ENCODE results near the gene TMEM134.

The TMEM134 gene

DNA sequence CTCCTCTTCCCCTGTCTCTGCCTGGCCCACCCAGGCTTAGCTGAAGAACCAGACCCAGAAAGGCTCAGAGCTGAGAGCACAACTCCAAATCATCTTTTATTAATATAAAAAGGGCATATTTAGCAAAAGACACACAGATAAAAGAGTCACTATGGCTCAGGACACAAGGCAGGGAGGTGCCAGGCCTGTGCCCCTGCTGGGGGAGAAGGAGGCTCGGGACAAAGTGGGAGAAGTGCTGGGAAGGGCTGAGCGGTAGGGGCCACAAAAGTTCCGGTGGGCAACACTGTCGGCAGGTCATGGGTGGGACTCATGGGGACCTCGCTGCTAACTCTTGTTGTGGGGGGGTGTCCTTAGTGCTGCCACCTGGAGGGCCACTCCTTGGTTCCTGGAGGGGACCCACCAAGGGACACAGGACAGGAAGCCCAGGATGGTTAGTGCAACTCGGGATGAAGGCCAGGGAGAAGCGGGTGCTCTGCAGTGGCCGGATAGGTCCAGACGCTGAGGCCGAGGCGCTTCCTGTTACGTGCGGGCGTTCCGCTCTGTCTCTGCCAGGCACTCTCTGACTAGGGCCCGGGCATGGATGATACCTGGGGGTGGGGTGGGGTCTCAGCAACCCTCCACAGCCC, 37.5 kb upstream of the TMEM134 start:
- Histone ChIP-seq H3K27ac (ENCODE audit: low read depth, low read length) (peak overlapping the region; percentile 41), H3K79me2 (ENCODE audit: control insufficient read depth, insufficient read depth, low read length, unreplicated experiment) (peaks cover 9% of the 10 kb centered on the region), H3K4me3 (ENCODE audit: low read depth, low read length) (peak overlapping the region; percentile 81; the same call in 1 of the 2 replicates), H3K4me1 (ENCODE audit: control insufficient read depth, insufficient read depth, low read length, unreplicated experiment) (peaks cover 25% of the 10 kb centered on the region), H3K36me3 (ENCODE audit: insufficient read depth, low read length) (no peaks in the 10 kb centered on the region), H2AFZ (ENCODE audit: low read length, unreplicated experiment) (no peak overlapping the region), H3K27me3 (ENCODE audit: insufficient read depth, low read length) (no peaks in the 10 kb centered on the region)

DNA sequence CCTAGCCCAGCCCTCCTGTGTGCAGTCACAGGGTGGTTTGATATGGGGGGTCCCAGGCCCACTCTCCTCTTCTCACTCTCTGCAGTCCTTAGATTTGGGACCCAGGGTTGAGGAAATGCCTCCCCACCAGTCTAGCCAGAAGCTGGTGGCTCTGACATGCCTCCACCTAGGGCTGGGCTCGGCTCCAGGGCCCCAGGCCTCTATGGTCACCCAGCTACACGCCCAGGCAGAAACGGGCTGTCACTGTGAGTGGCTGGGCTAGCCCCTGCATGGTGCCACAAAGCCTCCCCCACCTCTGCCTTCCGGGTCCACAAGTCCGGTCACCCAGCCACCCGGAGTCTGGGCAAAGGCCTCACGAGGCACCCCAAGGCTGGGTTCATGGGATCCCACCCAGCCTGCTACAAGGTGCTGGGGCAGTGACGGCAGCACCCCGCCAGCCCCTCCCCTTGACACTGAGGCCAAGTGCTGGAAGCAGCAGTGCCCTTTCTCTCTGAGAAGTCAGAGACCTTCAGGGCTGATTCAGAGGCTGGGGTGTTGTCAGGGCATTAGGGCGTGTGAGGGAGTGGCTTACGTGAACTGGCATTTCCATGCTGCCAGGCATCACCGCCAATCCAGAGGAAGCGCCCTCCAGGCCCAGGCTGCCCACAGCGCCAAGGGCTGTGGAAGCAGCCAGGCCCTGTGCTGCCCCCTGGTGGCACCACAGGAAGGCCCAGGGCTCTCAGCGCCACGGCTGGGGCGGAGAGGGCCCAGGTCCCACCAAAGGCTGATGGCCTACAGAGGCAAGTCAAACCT, 36.8 kb upstream of the TMEM134 start:
- peaks cover 9% of the 10 kb centered on the region for H3K79me2 ChIP-seq (ENCODE audit: control insufficient read depth, insufficient read depth, low read length, unreplicated experiment)
- H3K36me3 ChIP-seq (ENCODE audit: insufficient read depth, low read length): no peaks in the 10 kb centered on the region
- no peaks in the 10 kb centered on the region for H3K27me3 ChIP-seq (ENCODE audit: insufficient read depth, low read length)
- peak overlapping the region; percentile 81 for H3K27ac ChIP-seq (ENCODE audit: low read depth, low read length)
- H3K4me1 ChIP-seq (ENCODE audit: control insufficient read depth, insufficient read depth, low read length, unreplicated experiment): peaks cover 25% of the 10 kb centered on the region
- H2AFZ ChIP-seq (ENCODE audit: low read length, unreplicated experiment): no peak overlapping the region
- H3K4me3 ChIP-seq (ENCODE audit: low read depth, low read length): peak overlapping the region; percentile 98

DNA sequence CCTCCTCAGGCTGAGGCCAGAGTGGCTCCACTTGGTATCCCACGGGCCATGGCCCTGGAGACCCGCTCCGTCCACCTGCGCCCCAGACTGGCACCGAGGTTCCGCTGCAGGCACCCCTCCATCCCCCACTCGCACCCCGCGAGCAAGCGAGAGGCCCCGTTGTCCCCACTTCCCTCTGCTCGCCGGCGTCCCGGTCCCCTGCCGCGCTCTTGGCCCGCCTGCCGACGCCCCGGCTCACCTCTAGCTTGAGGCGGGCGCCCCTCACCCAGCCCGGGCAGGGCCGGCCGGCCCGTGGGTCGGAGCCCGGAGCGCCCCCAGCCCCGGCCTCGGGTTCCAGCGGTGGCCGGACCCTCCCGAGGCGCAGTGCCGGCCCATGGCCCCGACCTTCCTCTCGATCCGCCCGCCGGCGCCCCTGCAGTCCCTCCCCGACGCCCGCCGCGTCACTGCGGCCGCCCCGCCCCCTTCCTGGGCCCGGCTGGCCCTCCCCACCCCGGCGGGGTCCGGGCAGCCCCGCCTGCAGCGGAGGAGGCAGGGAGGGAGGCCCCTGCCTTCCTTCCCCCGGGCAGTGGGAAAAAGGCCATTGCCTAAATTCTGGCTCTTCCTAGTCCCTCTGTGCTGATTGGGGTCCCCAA, 36.0 kb upstream of the TMEM134 start, which contains the start of gene PITPNM1:
Gene PITPNM1, minus strand, starts transcription at position 414 of the 632 bp plus-strand sequence. CDS start 1,183 bp downstream, outside the sequence.
- H3K4me3 ChIP-seq (ENCODE audit: low read depth, low read length): peak within 1 kb of the TSS; percentile 98
- H3K36me3 ChIP-seq (ENCODE audit: insufficient read depth, low read length): no peaks in the 10 kb centered on the region
- H3K4me1 ChIP-seq (ENCODE audit: control insufficient read depth, insufficient read depth, low read length, unreplicated experiment): peaks cover 25% of the 10 kb centered on the region
- peak within 1 kb of the TSS; percentile 65 for H2AFZ ChIP-seq (ENCODE audit: low read length, unreplicated experiment)
- H3K27ac ChIP-seq (ENCODE audit: low read depth, low read length): peak within 1 kb of the TSS; percentile 81
- peaks cover 9% of the 10 kb centered on the region for H3K79me2 ChIP-seq (ENCODE audit: control insufficient read depth, insufficient read depth, low read length, unreplicated experiment)
- no peaks in the 10 kb centered on the region for H3K27me3 ChIP-seq (ENCODE audit: insufficient read depth, low read length)

DNA sequence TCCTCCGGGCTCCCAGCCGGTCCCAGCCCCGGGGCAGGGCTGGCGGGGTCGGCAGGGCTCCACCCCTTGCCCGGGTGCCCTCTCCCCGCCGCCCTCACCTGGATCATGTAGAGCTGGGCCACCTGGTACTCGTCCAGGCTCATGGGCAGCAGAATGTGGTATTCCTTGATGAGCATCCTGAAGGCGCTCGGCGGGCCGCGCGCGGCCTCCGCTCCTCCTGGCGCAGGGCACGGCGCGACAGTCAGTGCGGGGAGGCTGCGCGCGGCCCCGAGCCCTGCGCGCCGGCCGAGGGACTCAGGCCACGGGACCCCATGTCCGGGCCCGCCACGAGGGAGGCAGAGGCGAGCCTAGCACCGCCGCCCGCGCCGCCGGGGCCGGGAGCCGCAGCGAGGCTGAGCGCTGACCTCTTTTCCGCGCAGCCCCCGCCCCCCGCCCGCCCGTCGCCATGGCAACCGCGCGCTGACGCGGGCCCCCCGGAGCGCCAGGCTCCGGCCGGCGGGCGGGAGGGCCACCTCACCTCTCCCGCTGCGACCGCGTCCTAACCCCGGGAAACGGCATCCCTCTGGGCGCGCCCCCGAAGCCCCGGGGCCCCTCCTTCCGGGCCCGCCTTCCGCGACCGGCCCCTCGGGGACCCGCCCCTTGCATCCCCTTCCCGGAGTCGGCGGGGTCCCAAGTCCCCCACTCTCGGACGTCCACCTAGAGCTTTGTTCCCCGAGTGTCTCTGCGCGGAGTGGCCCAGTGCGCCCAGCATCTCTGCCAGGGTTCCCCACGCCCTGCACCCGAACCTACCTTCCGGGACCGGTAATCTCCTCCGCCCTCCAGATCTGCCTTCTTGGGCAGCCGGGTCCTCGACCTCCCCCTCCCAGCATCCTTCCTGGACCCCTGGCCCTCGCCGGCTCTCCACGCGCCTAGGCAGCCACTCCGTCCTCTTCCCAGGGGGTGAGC, 35.2 kb upstream of the TMEM134 start:
- Histone ChIP-seq H2AFZ (ENCODE audit: low read length, unreplicated experiment) (peak overlapping the region; percentile 65), H3K79me2 (ENCODE audit: control insufficient read depth, insufficient read depth, low read length, unreplicated experiment) (peaks cover 9% of the 10 kb centered on the region), H3K4me3 (ENCODE audit: low read depth, low read length) (peak overlapping the region; percentile 98), H3K4me1 (ENCODE audit: control insufficient read depth, insufficient read depth, low read length, unreplicated experiment) (peaks cover 25% of the 10 kb centered on the region), H3K36me3 (ENCODE audit: insufficient read depth, low read length) (no peaks in the 10 kb centered on the region), H3K27me3 (ENCODE audit: insufficient read depth, low read length) (no peaks in the 10 kb centered on the region), H3K27ac (ENCODE audit: low read depth, low read length) (peak overlapping the region; percentile 81; the same call in 1 of the 2 replicates)

DNA sequence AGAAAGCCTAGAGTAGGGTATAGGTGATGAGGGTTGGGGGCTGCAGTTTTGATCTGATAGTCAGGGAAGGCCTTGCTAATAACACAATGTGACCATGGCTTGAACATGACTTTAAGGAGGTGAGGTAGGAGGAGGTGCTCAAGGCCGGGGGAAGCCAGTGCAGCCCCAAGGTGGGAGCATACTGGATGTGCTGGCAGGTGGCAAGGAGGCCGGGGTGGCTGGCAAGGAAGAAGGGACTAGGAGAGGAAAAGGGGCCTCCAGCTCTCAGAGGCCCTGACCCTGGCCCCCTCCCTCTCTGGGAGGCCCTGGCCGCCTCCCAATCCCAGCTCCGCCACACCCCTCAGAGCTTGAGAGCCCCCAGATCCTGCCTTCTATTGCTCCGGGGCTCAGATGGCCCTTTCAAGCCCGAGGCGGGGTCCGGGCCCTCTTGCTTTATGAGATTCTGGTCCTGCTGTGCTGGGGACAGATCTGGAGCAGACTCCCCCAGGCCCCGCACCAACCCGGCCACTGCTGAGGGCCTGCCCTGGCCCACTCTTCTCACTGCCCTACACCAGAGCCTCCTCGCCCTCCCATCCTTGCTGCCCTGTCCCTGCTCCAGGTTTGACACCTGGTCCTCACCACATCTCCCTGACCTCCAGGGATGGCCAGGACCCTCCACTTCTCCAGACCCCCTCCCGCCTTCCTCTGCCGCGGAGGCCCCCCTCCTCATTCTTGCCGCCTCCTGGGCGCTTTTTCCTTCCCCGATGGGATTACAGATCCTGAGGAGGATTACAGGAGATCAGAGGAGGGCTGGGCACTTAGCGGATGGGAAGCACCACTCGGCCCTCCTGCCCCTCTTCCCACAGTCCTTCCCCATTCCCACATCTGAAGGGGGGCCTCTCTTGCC, 34.3 kb upstream of the TMEM134 start:
- Histone ChIP-seq H3K4me3 (ENCODE audit: low read depth, low read length) (peak overlapping the region; percentile 98), H3K4me1 (ENCODE audit: control insufficient read depth, insufficient read depth, low read length, unreplicated experiment) (peaks cover 25% of the 10 kb centered on the region), H2AFZ (ENCODE audit: low read length, unreplicated experiment) (no peak overlapping the region), H3K27ac (ENCODE audit: low read depth, low read length) (no peak overlapping the region), H3K27me3 (ENCODE audit: insufficient read depth, low read length) (no peaks in the 10 kb centered on the region), H3K36me3 (ENCODE audit: insufficient read depth, low read length) (no peaks in the 10 kb centered on the region), H3K79me2 (ENCODE audit: control insufficient read depth, insufficient read depth, low read length, unreplicated experiment) (peaks cover 9% of the 10 kb centered on the region)

DNA sequence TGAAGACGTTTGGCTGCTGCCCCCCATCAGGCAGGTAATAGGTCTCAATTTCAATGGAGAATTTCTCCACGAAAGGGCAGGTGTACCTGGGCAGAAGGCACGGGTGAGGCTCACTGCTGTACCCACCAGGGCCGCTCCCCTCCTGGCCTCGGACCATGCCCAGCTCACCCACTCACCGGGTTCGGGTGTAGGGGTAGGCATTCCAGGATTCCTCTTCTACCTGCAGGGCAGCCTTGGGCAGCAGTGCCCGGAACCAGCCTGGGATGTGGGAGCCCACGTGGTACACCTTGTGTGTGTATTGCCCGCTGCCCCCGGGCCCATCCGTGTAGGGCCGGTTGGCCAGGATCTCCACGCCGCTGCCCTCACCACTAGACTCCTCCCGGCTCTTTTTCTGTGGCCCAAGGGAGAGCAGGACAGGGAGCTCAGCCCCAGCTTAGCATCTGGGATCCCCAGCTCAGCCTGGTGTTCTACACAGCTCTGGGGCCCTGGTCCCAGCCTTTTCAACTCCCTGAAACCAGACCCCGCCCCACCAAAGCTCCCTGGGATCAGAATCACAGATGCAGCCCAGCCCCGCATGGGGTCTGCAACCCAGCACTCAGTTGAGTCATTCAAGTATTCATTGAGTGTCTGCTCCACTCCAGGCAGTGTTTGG, 33.4 kb upstream of the TMEM134 start:
- no peaks in the 10 kb centered on the region for H3K27me3 ChIP-seq (ENCODE audit: insufficient read depth, low read length)
- peaks cover 25% of the 10 kb centered on the region for H3K4me1 ChIP-seq (ENCODE audit: control insufficient read depth, insufficient read depth, low read length, unreplicated experiment)
- H3K27ac ChIP-seq (ENCODE audit: low read depth, low read length): no peak overlapping the region
- no peaks in the 10 kb centered on the region for H3K36me3 ChIP-seq (ENCODE audit: insufficient read depth, low read length)
- no peak overlapping the region for H2AFZ ChIP-seq (ENCODE audit: low read length, unreplicated experiment)
- H3K79me2 ChIP-seq (ENCODE audit: control insufficient read depth, insufficient read depth, low read length, unreplicated experiment): peaks cover 7% of the 10 kb centered on the region
- H3K4me3 ChIP-seq (ENCODE audit: low read depth, low read length): no peak overlapping the region

DNA sequence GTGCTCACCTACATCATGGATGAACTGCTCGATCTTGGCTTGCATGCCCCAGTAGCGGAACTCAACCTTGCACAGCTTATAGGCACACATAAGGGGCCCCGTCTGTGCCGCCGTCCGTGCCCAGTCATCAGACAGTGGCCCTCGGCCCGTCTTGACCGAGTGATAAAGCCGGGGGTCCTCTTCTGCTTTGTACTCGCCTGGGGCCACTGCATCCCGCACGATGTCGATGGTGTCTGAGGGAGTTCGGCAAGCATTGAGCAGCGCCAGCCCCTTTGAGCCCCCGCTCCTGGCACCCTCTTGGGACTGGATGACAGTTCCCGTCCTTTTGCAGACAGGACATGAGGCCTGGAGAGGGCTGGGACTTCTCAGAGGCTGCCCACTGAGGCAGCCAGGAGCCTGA, 32.8 kb upstream of the TMEM134 start:
- Histone ChIP-seq H3K36me3 (ENCODE audit: insufficient read depth, low read length) (no peaks in the 10 kb centered on the region), H3K27ac (ENCODE audit: low read depth, low read length) (no peak overlapping the region), H2AFZ (ENCODE audit: low read length, unreplicated experiment) (no peak overlapping the region), H3K27me3 (ENCODE audit: insufficient read depth, low read length) (no peaks in the 10 kb centered on the region), H3K4me1 (ENCODE audit: control insufficient read depth, insufficient read depth, low read length, unreplicated experiment) (peaks cover 19% of the 10 kb centered on the region), H3K4me3 (ENCODE audit: low read depth, low read length) (no peak overlapping the region), H3K79me2 (ENCODE audit: control insufficient read depth, insufficient read depth, low read length, unreplicated experiment) (peaks cover 1% of the 10 kb centered on the region)

DNA sequence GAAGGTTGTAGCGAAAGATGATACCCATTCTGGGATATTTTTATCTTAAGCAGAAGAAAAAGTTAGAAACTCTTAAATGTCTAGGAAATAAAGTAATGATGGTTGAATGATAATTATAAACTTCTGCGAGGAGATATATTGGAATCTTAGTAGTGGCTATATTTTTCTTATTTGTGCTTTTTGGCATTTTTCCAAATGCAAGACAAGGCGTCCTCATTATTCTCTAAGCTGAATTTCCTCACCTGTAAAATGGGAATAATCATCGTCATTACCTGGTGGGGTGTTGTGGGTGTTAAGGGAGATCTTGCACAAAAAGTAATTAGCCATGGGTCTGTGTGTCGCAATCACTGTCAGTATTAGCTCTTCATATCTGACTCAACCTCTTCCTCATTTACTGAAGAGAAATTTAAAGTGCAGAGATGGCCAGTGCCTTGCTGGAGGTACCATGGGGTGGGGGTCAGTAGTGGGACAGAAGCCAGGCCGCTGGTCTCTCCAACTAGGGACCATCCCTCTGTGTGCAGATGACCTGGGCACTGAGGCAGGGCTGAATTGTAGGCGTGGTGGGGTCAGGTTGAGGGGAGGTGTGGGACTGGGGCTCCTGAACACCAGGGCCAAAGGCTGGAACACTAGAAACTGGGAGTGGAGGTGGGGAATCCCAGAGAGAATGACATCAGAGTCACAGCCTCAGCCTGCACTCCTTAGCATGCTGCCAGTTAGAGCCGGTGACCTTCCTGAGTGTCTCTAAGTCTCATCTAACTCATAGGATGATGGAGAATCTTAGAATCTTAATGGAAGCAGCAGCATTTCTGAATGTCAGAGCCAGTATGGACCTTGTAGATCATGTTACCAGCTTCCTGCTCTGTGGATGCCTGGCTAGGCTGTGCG, 32.0 kb upstream of the TMEM134 start:
- Histone ChIP-seq H3K4me1 (ENCODE audit: control insufficient read depth, insufficient read depth, low read length, unreplicated experiment) (peaks cover 13% of the 10 kb centered on the region), H3K36me3 (ENCODE audit: insufficient read depth, low read length) (no peaks in the 10 kb centered on the region), H3K27me3 (ENCODE audit: insufficient read depth, low read length) (no peaks in the 10 kb centered on the region), H2AFZ (ENCODE audit: low read length, unreplicated experiment) (no peak overlapping the region), H3K4me3 (ENCODE audit: low read depth, low read length) (no peak overlapping the region), H3K27ac (ENCODE audit: low read depth, low read length) (no peak overlapping the region), H3K79me2 (ENCODE audit: control insufficient read depth, insufficient read depth, low read length, unreplicated experiment) (no peaks in the 10 kb centered on the region)

DNA sequence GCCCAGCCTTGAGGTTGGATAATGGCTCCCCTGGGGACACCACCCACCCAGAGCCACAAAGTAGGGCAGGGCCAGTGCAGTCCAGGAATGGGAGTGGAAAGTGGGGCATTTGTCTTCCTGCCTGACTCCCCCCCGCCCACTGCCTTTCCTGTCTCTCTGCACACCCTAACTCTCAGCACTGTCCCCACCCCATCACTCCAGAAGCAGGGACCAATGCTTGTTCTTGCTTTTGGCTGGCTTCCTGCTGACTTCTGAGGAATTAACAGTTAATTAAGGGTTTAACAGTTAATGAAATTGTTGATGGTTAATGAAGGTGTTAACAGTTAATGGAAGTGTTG, 31.4 kb upstream of the TMEM134 start:
- Histone ChIP-seq H2AFZ (ENCODE audit: low read length, unreplicated experiment) (no peak overlapping the region), H3K4me3 (ENCODE audit: low read depth, low read length) (no peak overlapping the region), H3K36me3 (ENCODE audit: insufficient read depth, low read length) (no peaks in the 10 kb centered on the region), H3K27me3 (ENCODE audit: insufficient read depth, low read length) (no peaks in the 10 kb centered on the region), H3K79me2 (ENCODE audit: control insufficient read depth, insufficient read depth, low read length, unreplicated experiment) (no peaks in the 10 kb centered on the region), H3K4me1 (ENCODE audit: control insufficient read depth, insufficient read depth, low read length, unreplicated experiment) (peaks cover 8% of the 10 kb centered on the region), H3K27ac (ENCODE audit: low read depth, low read length) (no peak overlapping the region)
